ENCODE measurements around the gene CBX1.

CBX1 gene

DNA sequence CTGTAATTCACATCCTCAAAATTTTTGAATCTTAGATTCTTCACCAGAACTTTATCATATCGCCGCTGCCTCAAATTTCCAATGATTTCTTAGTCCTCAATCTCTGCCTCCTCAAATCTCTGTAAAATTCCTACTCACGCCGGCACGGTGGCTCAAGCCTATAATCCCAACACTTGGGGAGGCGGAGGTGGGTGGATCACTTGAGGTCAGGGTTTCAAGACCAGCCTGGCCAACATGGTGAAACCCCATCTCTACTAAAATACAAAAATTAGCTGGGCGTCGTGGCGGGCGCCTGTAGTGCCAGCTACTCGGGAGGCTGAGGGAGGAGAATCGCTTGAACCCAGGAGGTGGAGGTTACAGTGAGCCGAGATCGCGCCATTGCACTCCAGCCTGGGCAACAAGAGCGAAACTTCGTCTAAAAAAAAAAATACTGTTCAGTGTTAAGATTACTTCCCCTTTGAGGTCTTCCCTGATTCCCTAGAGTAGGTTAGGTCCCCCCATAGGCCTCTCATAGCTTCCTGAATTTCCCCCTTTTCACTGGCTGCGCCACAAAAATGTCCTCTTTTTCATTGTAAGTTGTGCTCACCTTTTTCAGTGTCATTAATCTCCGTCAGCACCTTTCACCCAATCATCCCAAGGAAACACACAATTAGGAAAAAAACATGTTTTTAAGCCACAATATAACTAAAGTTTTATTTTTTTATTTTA, 919 bp upstream of the CBX1 start:
- DNase-seq (ENCODE audit: low spot score), result no peak
- in situ Hi-C loops (cut with MboI; ENCODE audit: low pct_unique_long_range_greater_than_20kb, low sequenced_read_pairs, unreplicated experiment), result no loop called here
- no peak for TF ChIP-seq CTCF (IDR thresholded peaks at IDR 0.05; ENCODE audit: extremely low read depth, insufficient read depth, missing control alignments)

GRCh38 chr17:48100591-48101011, 677 bp downstream of the CBX1 start:
- in situ Hi-C loops (cut with MboI; ENCODE audit: low pct_unique_long_range_greater_than_20kb, low sequenced_read_pairs, unreplicated experiment), result no loop called here

GRCh38 chr17:48100160-48100559, 1.1 kb downstream of the CBX1 start:
- TF ChIP-seq CTCF (IDR thresholded peaks at IDR 0.05; ENCODE audit: extremely low read depth, insufficient read depth, missing control alignments), result no peak
- in situ Hi-C loops (cut with MboI; ENCODE audit: low pct_unique_long_range_greater_than_20kb, low sequenced_read_pairs, unreplicated experiment), result no loop called here
- no peak for DNase-seq (ENCODE audit: low spot score)

More at GRCh38 chr17:48100591-48101011, 677 bp downstream of the CBX1 start:
- TF ChIP-seq CTCF (IDR thresholded peaks at IDR 0.05; ENCODE audit: extremely low read depth, insufficient read depth, missing control alignments), result no peak
- DNase-seq (ENCODE audit: low spot score), result no peak

DNA sequence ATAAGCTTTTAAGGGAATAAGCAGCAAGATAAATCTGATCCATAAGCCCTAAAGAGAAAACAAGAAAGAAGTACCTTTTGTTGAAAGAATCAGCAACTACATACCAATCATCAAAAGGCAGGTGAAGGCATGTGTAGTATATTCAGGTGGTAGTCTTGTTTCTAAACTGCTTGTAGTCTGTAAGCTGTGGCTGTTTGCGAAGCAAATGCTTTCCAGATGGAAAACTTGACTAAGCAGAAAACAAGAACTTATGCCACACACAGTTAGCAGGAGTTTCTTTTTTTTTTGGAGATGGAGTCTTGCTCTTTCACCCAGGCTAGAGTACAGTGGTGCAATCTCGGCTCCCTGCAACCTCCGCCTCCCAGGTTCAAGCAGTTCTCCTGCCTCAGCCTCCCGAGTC, 5.7 kb downstream of the CBX1 start:
- in situ Hi-C loops (cut with MboI; ENCODE audit: low pct_unique_long_range_greater_than_20kb, low sequenced_read_pairs, unreplicated experiment), result no loop called here
- DNase-seq (ENCODE audit: low spot score), result no peak
- no peak for TF ChIP-seq CTCF (IDR thresholded peaks at IDR 0.05; ENCODE audit: extremely low read depth, insufficient read depth, missing control alignments)

- TF ChIP-seq CTCF (IDR thresholded peaks at IDR 0.05; ENCODE audit: extremely low read depth, insufficient read depth, missing control alignments), result no peak
- no peak for DNase-seq (ENCODE audit: low spot score)
- in situ Hi-C loops (cut with MboI; ENCODE audit: low pct_unique_long_range_greater_than_20kb, low sequenced_read_pairs, unreplicated experiment), result no loop called here
These were observed 7.8 kb downstream of the CBX1 start for GRCh38 chr17:48093341-48094045.

DNA sequence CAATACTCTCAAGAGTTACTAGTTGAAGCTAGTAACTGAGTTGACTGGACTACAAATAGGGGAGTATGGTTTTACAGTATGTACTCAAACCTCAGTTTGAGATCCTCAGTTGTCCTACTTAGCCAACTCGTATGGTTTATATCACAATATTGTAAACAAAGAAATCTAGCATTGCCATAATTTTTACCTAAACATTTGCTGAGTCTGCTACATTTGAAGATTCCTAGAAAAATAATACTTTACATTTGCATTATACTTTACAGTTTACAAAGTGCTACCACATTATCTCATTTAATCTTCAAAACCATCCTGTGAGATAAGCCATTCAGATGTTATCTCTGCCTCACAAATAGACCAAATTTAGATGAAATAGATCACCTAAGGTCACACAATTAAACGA, 16.3 kb downstream of the CBX1 start:
- in situ Hi-C loops (cut with MboI; ENCODE audit: low pct_unique_long_range_greater_than_20kb, low sequenced_read_pairs, unreplicated experiment), result loop anchor here (5.0 kb wide), 1 partner anchor 57 kb away; no protein-coding TSS in a partner anchor
- DNase-seq (ENCODE audit: low spot score), result no peak
- TF ChIP-seq CTCF (IDR thresholded peaks at IDR 0.05; ENCODE audit: extremely low read depth, insufficient read depth, missing control alignments), result no peak

Measured in GM13977 (cell line).